OCI-M1 (cell line): ENCODE measurements around the gene NRTN.
"Not testable (repeated sequence)": the region's sequence is repeated elsewhere in the genome, so short reads cannot be mapped to it uniquely, and the experiment has no call there.

Source experiments
- DNase-seq: peaks from one replicate; lab custom pipeline; 2025; lab: John Stamatoyannopoulos, UW

Gene NRTN, protein sequence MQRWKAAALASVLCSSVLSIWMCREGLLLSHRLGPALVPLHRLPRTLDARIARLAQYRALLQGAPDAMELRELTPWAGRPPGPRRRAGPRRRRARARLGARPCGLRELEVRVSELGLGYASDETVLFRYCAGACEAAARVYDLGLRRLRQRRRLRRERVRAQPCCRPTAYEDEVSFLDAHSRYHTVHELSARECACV

DNA sequence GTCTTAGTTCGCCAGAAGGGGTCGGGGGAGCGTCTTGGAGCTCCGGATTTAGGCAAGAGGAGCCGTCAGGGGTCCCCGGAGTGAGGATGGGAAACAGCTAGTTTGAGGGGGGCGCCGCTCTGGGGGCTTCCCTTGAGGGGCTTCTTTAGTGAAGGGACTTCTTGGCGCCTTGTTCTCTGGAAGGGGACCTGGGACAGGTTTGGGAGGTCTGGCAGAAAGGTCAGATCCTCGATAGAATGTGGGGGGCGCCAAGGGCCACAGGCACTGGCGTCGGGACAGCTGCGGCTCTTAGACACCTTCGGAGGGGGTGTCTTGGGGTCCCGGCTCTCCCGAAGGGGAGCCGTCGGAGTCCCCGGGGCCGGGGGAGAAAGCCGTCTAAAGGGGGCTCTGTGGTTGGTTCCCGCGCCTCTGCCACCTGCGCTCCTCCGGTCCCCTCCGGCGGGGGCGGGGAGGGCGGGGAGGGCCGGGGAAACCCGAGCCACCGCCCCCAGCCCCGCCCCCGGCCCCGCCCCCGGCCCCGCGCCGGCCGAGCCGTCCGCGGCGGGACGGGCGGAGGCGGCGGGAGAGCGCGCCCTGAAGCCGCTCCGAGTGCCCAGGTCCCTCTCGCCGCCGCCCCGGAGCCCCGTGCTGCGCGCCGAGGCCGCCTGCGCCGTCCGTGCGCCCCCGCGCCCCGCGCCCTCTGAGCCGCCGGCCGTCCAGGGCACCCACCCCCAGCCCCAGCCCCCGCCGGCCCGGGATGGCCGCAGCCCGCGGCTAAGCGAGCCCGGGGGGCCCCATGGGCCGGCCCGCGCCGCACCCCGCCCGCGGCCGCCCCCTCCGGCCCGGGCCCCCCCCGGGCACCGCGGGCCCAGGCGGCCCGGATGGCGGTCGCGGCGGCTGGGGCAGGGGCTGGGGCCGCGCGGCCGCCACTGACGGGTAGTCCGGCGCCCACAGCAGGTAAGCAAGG, at the start of gene NRTN:
Gene NRTN, plus strand, starts transcription at position 552 of the 946 bp plus-strand sequence. CDS start 19,099 bp downstream, outside the sequence.
- DNase-seq = peak; percentile 13

DNA sequence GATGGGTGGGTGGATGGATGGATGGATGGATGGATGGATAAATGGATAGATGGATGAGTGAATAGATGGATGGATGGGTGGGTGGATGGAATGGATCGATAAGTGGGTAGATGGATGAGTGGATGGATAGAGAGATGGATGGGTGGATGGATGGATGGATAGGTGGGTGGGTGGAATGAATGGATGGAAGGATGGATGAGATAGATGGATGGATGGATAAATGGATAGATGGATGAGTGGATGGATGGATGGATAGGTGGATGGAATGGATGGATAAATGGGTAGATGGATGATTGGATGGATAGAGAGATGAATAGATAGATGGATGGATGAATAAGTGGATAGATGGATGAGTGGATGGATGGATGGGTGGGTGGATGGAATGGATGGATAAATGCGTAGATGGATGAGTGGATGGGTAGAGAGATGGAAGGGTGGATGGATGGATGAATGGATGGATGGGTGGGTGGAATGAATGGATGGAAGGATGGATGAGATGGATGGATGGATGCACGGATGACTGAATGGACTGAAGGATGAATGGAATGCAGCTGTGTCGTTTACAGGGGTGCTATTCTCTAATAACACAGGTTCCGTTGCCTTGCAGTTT, 42.2 kb upstream of the NRTN start:
- DNase-seq = no peak

DNA sequence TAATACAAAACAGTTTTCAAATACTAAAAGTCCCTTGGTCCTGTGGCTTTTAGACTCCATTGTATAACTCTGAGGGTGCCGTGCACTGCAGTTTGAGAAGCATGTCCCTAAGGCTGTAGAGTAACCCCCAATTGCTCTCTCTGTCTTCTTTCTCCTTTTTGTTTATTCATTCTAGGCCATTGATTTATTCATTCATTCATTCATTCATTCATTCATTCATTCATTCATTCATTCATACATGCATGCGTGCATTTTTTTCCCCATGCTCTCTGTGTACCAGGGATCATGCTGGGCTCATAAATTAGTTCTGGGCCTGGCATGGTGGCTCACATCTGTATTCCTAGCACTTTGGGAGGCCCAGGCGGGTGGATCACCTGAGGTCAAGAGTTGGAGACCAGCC, 39.6 kb upstream of the NRTN start:
- no peak for DNase-seq

DNA sequence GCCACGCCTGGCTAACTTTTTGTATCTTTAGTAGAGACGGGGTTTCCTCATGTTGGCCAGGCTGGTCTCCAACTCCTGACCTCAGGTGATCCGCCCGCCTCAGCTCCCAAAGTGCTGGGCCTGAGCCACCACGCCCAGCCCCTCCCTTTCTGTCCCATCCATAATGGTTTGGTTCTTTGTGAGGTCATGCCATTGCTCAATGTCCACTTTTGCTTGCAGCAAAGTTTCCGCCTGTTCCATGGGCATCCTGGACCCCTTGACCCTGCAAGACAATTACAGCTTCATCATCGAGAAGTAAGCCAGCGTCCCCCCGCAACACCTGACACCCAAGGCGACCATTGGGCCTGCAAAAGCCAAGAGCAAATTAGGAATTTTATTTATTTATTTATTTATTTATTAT, 36.9 kb upstream of the NRTN start:
- DNase-seq = no peak

DNA sequence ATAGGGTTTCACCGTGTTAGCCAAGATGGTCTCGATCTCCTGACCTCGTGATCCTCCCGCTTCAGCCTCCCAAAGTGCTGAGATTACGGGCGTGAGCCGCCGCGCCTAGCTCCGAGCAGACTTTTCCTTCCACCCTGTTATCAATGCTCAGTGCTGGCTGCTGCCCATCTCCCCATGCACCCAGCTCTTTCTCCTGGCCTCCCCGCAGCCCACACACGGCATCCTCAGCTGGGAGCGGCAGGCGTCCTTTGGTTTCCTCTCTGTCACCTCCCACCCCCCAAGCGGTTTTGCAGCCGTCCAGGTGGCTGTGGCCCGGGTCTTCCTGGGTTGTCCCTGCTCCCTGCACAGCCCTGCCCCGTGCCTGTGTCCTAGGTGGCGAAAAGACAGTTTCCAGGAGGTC, 32.5 kb upstream of the NRTN start:
- DNase-seq = no peak

DNA sequence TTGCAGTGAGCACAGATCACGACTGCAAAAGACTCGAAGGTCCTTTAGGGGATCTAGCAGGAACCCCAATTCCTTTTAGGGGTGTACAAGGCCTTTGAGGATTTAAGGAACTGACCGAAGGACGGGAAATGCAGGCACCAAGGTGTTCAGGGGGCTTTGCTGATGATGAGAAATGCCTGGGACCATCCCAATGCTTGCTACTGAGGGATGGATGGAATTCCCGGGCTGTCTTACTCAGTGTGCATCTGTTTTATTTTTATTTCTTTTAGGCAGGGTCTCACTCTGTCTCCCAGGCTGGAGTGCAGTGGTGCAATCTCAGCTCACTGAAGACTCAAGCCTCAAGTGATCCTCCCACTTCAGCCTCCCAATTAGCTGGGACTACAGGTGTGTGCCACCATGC, 31.6 kb upstream of the NRTN start:
- DNase-seq = no peak

DNA sequence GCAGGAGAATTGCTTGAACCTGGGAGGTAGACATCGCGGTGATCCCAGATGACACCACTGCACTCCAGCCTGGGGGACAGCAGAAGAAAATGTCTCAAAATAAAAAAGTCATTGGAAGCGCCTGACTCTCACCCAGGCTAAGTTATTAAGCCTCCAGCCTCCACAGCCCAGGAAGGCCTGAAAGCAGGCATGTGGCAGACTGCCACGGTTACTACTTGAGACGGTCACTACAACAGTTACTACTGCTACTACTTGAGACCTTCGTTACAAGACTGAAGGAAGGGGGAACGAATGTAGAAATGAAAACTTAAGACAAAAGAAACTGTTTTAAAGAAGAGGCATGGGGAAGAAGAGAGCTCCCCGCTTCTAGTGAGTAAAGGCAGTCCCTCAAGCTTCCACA, 29.9 kb upstream of the NRTN start:
- no peak for DNase-seq

DNA sequence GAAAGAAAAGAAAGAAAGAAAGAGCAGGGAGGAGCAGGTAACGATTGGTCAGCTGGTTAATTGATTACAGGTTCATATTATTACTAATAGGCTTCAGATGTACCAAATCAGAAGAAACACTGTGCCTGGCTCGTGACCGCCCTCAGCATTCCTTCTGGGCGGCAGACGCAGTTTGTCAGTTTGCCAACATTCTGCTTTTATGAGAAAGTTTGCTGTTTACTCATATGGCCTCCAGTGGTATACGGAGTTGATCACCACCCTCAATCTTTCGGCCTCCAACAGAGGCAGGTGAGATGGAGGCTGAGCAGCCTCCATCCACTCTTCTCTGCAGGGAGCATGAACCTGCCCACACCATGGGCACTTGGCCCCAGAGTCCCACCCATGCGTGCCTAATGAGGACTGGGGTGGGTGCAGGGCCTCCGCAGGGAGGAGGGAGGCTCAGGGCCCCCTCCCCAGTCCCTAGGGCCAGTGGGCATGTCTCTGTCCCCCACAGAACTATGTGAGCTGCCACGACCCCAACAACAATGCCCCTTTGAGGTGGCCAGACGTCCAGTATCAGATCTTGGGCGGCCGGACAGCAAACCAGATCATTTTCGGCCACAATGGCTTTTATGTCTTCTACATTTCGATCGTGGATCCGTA, 29.1 kb upstream of the NRTN start:
- DNase-seq = no peak

DNA sequence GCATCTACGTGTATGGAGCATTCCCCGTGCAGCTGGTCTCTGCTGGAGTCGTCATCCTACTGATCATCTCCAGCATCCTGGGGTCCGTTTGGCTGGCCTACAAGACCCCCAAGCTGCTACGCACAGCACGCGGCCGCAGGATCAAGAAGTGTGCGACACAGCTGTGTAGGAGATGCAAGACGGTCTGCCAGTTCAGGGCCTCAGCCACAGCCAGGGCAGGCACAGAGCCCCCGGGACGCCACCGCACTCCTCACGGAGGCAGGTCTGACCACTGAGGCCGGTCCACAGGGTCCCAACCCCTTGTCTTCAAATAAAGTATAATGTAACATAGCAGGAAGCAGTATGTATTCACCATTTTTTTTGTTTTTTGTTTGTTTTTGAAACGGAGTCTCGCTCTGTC, 26.5 kb upstream of the NRTN start:
- no peak for DNase-seq

DNA sequence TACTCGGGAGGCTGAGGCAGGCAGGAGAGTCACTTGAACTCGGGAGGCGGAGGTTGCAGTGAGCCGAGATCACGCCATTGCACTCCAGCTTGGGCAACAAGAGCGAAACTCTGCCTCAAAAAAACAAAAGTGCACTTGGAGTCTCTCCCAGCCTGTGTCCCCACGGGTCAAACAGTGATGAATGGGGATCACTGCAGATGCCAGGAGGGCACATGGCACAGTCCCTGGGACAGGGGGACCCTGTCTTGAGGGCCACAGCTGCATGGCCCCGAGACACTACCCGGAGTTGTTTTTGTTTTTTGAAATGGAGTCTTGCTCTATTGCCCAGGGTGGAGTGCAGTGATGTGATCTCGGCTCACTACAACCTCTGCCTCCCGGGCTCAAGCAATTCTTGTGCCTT, 24.0 kb upstream of the NRTN start:
- DNase-seq = not testable (repeated sequence)

DNA sequence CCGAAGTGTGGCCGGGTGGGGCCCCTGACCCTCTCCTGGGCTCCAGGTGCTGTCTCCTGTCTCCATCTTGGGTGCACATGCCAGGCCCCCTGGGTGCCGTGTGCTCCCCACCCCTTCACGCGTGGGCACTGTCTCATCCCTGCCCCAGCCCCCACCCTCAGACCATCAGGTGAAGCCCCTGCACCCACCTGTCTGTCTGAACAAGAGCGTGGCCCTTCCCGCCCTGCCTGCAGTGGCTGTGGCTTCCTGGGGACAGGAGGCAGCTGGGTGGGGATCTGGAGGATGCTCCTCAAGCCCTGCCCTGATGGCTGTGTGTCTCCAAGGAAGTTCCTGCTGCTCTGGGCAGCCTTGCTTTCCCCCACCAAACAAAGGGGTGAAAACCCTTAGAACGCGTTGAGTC, 22.5 kb upstream of the NRTN start:
- no peak for DNase-seq

DNA sequence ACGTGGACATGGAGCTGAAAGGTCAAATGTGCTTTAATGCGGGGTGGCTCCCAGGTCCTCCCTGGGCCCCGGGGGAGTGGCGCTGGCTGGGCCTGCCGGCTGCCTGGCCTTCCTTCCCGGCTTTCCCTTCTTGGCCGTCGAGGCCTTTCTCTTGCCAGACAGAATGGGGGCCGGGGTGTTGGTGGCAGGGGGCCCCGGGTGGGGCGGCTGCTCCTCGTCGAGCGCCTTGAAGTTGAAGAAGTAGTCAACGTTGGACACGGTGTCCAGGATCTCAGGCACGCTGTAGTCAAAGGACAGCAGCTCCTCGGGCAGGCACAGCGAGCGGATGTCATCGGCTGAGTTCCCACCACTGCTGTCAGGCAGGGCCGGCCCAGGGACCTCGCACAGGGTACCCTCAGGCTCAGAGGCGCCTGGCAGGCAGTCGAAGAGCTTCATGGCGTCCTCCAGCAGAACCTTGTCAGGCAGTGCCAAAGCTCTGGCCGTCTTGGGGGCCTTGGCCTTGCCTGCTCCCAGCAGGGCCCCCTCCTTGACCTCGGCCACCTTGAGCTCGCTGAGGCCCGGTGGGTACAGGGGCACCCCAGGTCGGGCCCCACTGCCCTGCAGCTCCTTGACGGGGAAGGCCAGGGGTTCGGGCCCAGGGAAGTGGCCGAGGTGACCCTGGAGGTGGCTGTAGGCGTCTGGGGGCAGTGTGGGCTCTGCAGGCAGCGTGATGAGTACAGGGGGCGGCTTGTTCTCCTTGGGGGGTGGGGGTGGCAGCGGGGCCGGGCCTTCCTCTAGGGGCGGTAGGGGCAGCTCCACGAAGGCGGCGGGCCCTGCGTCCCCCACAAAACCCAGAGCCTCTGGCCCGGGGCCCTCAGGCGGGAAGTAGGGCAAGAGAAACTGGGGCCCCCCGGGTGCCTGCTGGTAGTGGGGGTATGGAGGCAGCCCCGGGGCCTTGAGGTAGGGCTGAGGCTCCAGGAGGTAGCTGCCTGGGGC, 21.6 kb upstream of the NRTN start:
- no peak for DNase-seq

DNA sequence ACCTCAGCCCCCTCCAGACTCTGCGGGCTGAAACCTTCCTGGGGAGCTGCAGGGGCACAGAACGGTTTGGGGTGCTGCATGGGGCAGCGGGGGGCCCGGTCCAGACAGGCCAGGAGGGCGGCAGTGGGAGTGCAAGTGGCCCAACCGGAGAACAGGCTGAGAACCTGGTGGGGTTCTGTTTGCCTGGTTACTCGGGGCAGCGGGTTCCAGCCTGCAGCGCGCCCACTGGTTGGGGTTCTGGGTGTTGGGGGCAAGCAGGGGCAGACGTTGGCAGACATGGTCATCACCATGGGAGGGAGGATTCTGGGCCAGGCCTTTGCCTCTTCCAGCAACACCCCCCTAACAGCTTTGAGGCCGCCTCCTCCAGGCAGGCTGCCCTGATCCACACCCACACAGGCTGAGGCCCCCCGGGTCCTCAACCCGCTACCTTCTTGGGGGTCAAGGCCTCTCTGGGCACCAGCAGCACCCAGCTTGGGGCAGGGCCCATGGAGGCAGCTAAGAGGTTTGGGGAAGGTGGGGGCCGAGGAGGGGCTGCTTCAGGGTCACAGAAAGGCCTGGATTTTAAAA, 20.2 kb upstream of the NRTN start, which contains the start of gene PRR22:
Gene PRR22, minus strand, starts transcription at position 166 of the 567 bp plus-strand sequence. Its CDS starts 86 bp downstream, at position 80.
- DNase-seq = no peak

DNA sequence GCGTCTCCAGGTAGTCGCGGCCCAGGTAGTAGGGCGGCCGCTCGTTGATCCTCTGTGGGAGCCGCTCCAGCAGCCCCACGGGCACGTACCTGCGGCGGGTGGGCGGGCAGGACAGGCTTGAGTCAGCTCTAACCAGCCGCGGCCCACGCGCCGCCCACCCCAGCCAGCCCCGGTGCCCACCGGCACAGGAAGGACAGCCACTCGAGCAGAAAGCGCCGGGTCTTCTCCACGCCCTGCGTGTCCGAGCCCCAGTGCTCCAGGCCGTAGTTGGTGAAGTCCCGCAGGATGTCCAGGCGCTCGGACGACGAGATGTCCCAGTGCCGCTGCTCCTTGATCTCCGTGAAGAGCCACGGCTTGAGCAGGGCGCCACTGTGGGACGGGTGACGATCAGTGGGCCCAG, 19.4 kb upstream of the NRTN start:
- no peak for DNase-seq

DNA sequence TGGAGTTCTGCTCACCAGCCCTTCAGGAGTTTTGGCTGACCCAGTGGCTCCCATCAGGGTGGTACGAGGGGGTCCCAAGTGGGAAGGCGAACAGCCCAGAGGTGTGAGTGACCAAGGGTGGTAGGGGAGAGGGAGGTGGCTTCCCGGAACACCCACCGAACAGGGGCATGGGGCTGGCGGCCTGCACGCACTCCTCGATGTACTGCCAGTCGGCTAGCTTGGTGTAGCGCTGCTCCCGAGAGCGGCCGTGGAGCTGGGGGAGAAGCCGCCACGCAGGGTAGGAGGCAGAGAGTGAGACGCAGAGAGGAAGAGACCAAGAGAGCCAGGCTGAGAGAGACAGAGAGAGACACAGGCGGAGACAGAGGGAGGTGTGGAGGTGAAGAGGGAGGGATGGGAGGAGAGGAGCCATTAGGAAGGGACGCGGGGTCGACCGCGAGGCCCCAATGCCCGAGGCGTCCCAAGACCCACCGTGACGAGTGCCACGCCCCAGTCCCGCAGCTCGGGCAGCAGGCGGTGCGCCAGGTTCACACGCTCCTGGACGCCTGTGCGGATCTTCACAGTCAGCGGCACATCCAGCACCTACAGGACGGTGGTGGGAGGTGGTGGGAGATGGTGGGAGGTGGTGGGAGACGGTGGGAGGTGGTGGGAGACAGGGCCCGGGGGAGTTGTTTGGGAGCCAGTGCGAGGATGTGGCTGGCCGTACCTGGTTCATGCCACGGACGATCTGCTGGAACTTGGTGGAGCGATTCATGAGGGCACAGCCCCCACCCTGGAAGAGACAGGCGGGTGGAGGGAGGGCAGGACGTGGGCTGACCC, 18.1 kb upstream of the NRTN start:
- no peak for DNase-seq

DNA sequence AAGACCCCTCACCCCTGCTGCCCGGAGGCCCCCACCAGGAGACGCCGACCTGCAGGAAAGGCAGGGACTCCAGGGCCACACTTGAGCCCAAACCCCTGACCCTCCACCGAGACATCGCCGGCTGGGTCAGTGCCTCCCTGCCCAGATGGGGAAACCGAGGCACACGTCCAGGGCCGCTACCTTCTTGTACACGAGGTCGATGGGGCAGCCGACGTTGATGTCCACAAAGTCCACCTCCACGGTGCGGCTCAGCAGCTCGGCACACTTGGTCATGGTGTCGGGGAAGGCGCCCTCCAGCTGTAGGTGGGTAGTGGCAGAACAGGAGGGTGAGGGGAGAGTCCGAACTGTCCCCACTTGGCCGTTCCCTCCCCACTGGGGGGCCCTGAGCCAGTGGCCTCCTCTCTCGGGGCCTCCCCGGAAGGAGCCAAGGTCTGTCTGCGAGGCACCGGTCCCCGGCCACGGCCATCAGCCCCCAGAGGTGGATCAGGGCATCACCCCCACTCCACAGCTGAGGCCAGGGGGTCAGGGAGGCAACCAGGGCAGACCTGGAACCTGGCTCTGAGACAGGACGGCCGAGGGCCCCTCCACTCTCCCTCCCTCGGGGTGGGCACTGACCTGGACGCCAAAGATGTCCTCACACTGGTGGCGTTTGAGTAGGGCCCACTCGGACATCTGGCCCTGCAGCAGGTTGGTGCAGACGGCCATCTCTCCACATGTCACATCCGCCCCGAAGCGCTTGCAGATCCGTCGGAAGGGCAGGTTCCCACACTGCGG, 17.3 kb upstream of the NRTN start:
- DNase-seq = no peak

DNA sequence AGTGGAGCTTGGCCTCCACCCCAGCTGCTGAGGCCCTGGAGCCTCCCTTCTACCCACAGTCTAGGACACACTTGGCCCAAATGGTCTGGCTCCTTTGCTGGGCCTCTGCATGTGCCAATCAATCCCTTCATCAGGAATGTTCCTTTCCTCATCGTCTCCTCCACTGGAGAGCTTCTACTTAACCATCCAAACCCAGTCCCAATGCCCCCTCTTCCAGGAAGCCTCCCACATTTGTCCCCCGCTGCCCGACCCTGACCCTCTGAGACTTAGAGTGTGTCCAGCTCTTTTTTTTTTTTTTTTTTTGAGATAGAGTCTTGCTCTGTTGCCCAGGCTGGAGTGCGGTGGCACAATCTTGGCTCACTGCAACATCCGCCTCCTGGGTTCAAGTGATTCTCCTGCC, 16.4 kb upstream of the NRTN start:
- no peak for DNase-seq

DNA sequence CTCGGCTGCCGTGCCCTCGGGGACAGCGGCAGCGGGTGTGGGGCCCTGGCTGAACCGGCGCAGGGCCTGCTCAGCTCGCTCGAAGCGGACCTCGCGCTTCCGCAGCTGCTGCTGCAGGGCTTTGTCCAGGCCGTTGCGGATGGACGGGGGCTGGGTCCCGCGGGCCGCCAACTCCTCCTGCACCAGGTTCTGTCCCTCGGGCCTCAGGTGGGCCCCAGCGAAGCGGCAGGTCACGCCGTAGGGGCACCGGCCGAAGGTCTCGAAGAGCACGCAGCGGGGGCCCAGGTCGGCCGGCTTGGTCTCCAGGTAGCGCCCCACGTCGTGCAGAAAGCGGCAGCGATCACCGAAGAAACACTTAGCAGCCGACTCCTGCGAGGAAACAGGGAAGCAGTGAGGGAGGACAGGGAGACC, 15.5 kb upstream of the NRTN start:
- DNase-seq = no peak

DNA sequence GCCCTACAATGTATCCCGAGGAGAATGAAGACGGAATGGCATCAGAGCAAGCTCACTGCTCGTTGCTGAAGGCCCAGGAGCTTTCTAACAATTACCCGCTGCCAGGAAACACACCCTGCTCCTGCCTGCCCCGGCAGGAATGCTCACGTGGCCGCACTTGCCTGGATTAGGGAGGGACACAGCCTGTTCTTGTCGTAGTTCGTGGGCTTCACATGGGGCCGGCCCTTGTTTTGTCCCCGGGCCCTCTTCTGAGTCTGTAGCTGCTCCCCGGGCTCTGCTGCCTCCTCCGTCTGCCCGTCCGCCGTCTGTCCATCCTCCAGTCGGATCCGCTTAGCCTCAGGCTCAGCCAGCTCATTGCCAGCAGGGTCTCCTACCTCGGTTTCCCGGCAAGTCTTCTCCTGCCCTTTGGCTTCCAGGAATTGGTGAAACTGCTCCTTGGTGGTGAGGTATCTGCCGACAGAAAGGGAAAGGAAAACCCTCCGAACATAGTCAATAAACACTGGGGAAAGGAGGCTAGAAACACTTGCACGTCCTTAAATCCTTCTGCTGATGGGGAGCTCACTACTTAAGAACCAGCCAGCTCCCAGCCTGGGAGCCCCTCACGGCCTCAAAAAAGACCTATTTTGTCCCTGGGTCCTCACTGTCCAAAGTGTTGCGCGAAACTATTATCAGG, 14.8 kb upstream of the NRTN start:
- DNase-seq = no peak
